ENCODE results near the gene TAF1. TPM values are rescaled to one million over a fixed set of nuclear protein-coding genes. Genes with fewer than 3 reads are reported as not detected.
"Not testable (repeated sequence)": the region's sequence is repeated elsewhere in the genome, so short reads cannot be mapped to it uniquely, and the experiment has no call there.

Gene TAF1
- total and polyA plus RNA-seq, 3 experiments from 2014 or later, result 9.0 to 34.7 (median 34.0) TPM

- POLR2A ChIA-PET, result no interaction called here
- no peaks in the 10 kb centered on the region for H3K9me3 Mint-ChIP-seq
- CTCF ChIA-PET, result no interaction called here
These were observed 73.7 kb downstream of the TAF1 start for GRCh38 chrX:71439896-71440295.

GRCh38 chrX:71440401-71440800 lies 74.2 kb downstream of the TAF1 start:
- H3K4me3 ChIP-seq (ENCODE audit: low read length), result no peak overlapping the region
- no peaks in the 10 kb centered on the region for H3K9me3 ChIP-seq (ENCODE audit: low read length)
- no peak overlapping the region for H3K4me3 Mint-ChIP-seq
- no peaks in the 10 kb centered on the region for H3K36me3 ChIP-seq (ENCODE audit: insufficient read depth, low read length)
- peaks cover 0 to 61% (median 12%) of the 10 kb centered on the region in 3 donors for H3K36me3 Mint-ChIP-seq
- H3K4me1 Mint-ChIP-seq, result peaks cover 5 to 6% (median 6%) of the 10 kb centered on the region in 3 donors
- no peaks in the 10 kb centered on the region for H3K9me3 Mint-ChIP-seq
- H3K4me1 ChIP-seq (ENCODE audit: insufficient read depth, low read length), result no peaks in the 10 kb centered on the region
- H3K27ac Mint-ChIP-seq, result no peak overlapping the region
- no peak overlapping the region for H3K27ac ChIP-seq (ENCODE audit: low read depth, low read length)
- ChIA-PET POLR2A (no interaction called here), CTCF (no interaction called here)
- H3K27me3 Mint-ChIP-seq, result peaks cover 0 to 2% of the 10 kb centered on the region in 2 donors
- DNase-seq, result no peak
- no peaks in the 10 kb centered on the region for H3K27me3 ChIP-seq (ENCODE audit: insufficient read depth, low read length, poor library complexity, severe bottlenecking)

More at GRCh38 chrX:71439896-71440295, 73.7 kb downstream of the TAF1 start:
- peak overlapping the region in 3 of 8 donors; percentile 6 to 75 (median 47) for H3K27ac Mint-ChIP-seq
- Histone ChIP-seq H3K9me3 (ENCODE audit: low read length) (no peaks in the 10 kb centered on the region), H3K27me3 (ENCODE audit: insufficient read depth, low read length, poor library complexity, severe bottlenecking) (no peaks in the 10 kb centered on the region), H3K4me1 (ENCODE audit: insufficient read depth, low read length) (no peaks in the 10 kb centered on the region), H3K4me3 (ENCODE audit: low read length) (no peak overlapping the region), H3K27ac (ENCODE audit: low read depth, low read length) (no peak overlapping the region), H3K36me3 (ENCODE audit: insufficient read depth, low read length) (no peaks in the 10 kb centered on the region)
- H3K4me3 Mint-ChIP-seq, result no peak overlapping the region
- no peak for DNase-seq
- peaks cover 0 to 61% (median 10%) of the 10 kb centered on the region in 3 donors for H3K36me3 Mint-ChIP-seq
- peaks cover 0 to 2% of the 10 kb centered on the region in 2 donors for H3K27me3 Mint-ChIP-seq
- H3K4me1 Mint-ChIP-seq, result peaks cover 5 to 6% (median 6%) of the 10 kb centered on the region in 3 donors

GRCh38 chrX:71441809-71442208 lies 75.7 kb downstream of the TAF1 start:
- H3K4me3 ChIP-seq (ENCODE audit: low read length); H3K9me3 ChIP-seq (ENCODE audit: low read length); H3K27ac ChIP-seq (ENCODE audit: low read depth, low read length); H3K36me3 ChIP-seq (ENCODE audit: insufficient read depth, low read length); H3K4me3 Mint-ChIP-seq; DNase-seq; H3K27ac Mint-ChIP-seq; CTCF ChIA-PET; H3K27me3 ChIP-seq (ENCODE audit: insufficient read depth, low read length, poor library complexity, severe bottlenecking); H3K4me1 ChIP-seq (ENCODE audit: insufficient read depth, low read length); POLR2A ChIA-PET; H3K9me3 Mint-ChIP-seq; H3K27me3 Mint-ChIP-seq; H3K4me1 Mint-ChIP-seq: not testable (repeated sequence)
- H3K36me3 Mint-ChIP-seq, result peaks cover 0 to 64% (median 12%) of the 10 kb centered on the region in 3 donors

GRCh38 chrX:71450433-71451106 lies 84.4 kb downstream of the TAF1 start:
- no peaks in the 10 kb centered on the region for H3K4me1 Mint-ChIP-seq

GRCh38 chrX:71451518-71451917 lies 85.4 kb downstream of the TAF1 start:
- H3K36me3 ChIP-seq (ENCODE audit: insufficient read depth, low read length), result peaks cover 18% of the 10 kb centered on the region
- H3K4me3 Mint-ChIP-seq; CTCF ChIA-PET; H3K4me1 Mint-ChIP-seq; DNase-seq; H3K9me3 ChIP-seq (ENCODE audit: low read length); H3K27me3 ChIP-seq (ENCODE audit: insufficient read depth, low read length, poor library complexity, severe bottlenecking); H3K27ac ChIP-seq (ENCODE audit: low read depth, low read length); H3K9me3 Mint-ChIP-seq; H3K27ac Mint-ChIP-seq; H3K4me3 ChIP-seq (ENCODE audit: low read length); POLR2A ChIA-PET; H3K27me3 Mint-ChIP-seq; H3K4me1 ChIP-seq (ENCODE audit: insufficient read depth, low read length): not testable (repeated sequence)
- peaks cover 0 to 60% (median 3%) of the 10 kb centered on the region in 3 donors for H3K36me3 Mint-ChIP-seq

More at GRCh38 chrX:71450433-71451106, 84.4 kb downstream of the TAF1 start:
- Histone ChIP-seq H3K27ac (ENCODE audit: low read depth, low read length) (no peak overlapping the region), H3K4me3 (ENCODE audit: low read length) (no peak overlapping the region), H3K27me3 (ENCODE audit: insufficient read depth, low read length, poor library complexity, severe bottlenecking) (no peaks in the 10 kb centered on the region), H3K36me3 (ENCODE audit: insufficient read depth, low read length) (peaks cover 10% of the 10 kb centered on the region), H3K4me1 (ENCODE audit: insufficient read depth, low read length) (no peaks in the 10 kb centered on the region), H3K9me3 (ENCODE audit: low read length) (no peaks in the 10 kb centered on the region)
- CTCF ChIA-PET, result no interaction called here
- POLR2A ChIA-PET, result no interaction called here
- Mint-ChIP-seq H3K36me3 (peaks cover 0 to 54% (median 3%) of the 10 kb centered on the region in 3 donors), H3K9me3 (no peaks in the 10 kb centered on the region), H3K27ac (peak overlapping the region in 1 of 8 donors; percentile 54), H3K4me3 (no peak overlapping the region), H3K27me3 (peaks cover 0 to 5% of the 10 kb centered on the region in 2 donors)
- DNase-seq, result no peak

- Histone ChIP-seq H3K27me3 (ENCODE audit: insufficient read depth, low read length, poor library complexity, severe bottlenecking) (no peaks in the 10 kb centered on the region), H3K4me1 (ENCODE audit: insufficient read depth, low read length) (no peaks in the 10 kb centered on the region), H3K9me3 (ENCODE audit: low read length) (no peaks in the 10 kb centered on the region), H3K27ac (ENCODE audit: low read depth, low read length) (no peak overlapping the region), H3K36me3 (ENCODE audit: insufficient read depth, low read length) (peaks cover 23% of the 10 kb centered on the region), H3K4me3 (ENCODE audit: low read length) (no peak overlapping the region)
- CTCF ChIA-PET, result no interaction called here
- Mint-ChIP-seq H3K27me3 (peaks cover 0 to 5% of the 10 kb centered on the region in 2 donors), H3K4me1 (no peaks in the 10 kb centered on the region), H3K4me3 (no peak overlapping the region), H3K9me3 (no peaks in the 10 kb centered on the region), H3K27ac (peak overlapping the region in 2 of 8 donors; percentile 29 to 42), H3K36me3 (peaks cover 0 to 64% (median 4%) of the 10 kb centered on the region in 3 donors)
- POLR2A ChIA-PET, result no interaction called here
- no peak for DNase-seq
These were observed 86.9 kb downstream of the TAF1 start for GRCh38 chrX:71453056-71453455.

- Mint-ChIP-seq H3K4me3 (no peak overlapping the region), H3K4me1 (no peaks in the 10 kb centered on the region), H3K27me3 (peaks cover 0 to 5% of the 10 kb centered on the region in 2 donors), H3K27ac (peak overlapping the region in 2 of 8 donors; percentile 48 to 62), H3K9me3 (no peaks in the 10 kb centered on the region), H3K36me3 (peaks cover 0 to 70% (median 7%) of the 10 kb centered on the region in 3 donors)
- no peaks in the 10 kb centered on the region for H3K4me1 ChIP-seq (ENCODE audit: insufficient read depth, low read length)
- no peaks in the 10 kb centered on the region for H3K27me3 ChIP-seq (ENCODE audit: insufficient read depth, low read length, poor library complexity, severe bottlenecking)
- no peaks in the 10 kb centered on the region for H3K9me3 ChIP-seq (ENCODE audit: low read length)
- peaks cover 29% of the 10 kb centered on the region for H3K36me3 ChIP-seq (ENCODE audit: insufficient read depth, low read length)
- DNase-seq, result no peak
- POLR2A ChIA-PET, result no interaction called here
- H3K4me3 ChIP-seq (ENCODE audit: low read length), result no peak overlapping the region
- CTCF ChIA-PET, result no interaction called here
- no peak overlapping the region for H3K27ac ChIP-seq (ENCODE audit: low read depth, low read length)
These were observed 88.1 kb downstream of the TAF1 start for GRCh38 chrX:71454222-71454621.

- Histone ChIP-seq H3K4me1 (ENCODE audit: insufficient read depth, low read length) (no peaks in the 10 kb centered on the region), H3K27ac (ENCODE audit: low read depth, low read length) (no peak overlapping the region), H3K9me3 (ENCODE audit: low read length) (no peaks in the 10 kb centered on the region), H3K4me3 (ENCODE audit: low read length) (no peak overlapping the region), H3K27me3 (ENCODE audit: insufficient read depth, low read length, poor library complexity, severe bottlenecking) (no peaks in the 10 kb centered on the region), H3K36me3 (ENCODE audit: insufficient read depth, low read length) (peaks cover 56% of the 10 kb centered on the region)
- Mint-ChIP-seq H3K9me3 (no peaks in the 10 kb centered on the region), H3K4me3 (no peak overlapping the region), H3K27me3 (peaks cover 0 to 12% of the 10 kb centered on the region in 2 donors), H3K4me1 (no peaks in the 10 kb centered on the region), H3K27ac (peak overlapping the region in 1 of 8 donors; percentile 11), H3K36me3 (peaks cover 0 to 93% (median 6%) of the 10 kb centered on the region in 3 donors)
- CTCF ChIA-PET, result no interaction called here
- POLR2A ChIA-PET, result no interaction called here
- no peak for DNase-seq
These were observed 92.7 kb downstream of the TAF1 start for GRCh38 chrX:71458866-71459265.

Data from CD8-positive, alpha-beta memory T cell (primary cell).